K562 (cell line): ENCODE data around the gene PYHIN1. TPM values are rescaled to one million over a fixed set of nuclear protein-coding genes. Genes with fewer than 3 reads are reported as not detected.

Source experiments
- ATAC-seq: fragments of 200-7000 bp; cut with Tn5 transposase; 3 replicates; pipeline ENCODE4 v1.9.1; 2020; ENCODE audit warnings: moderate library complexity
- BruUV-seq: library from RNA; stranded (reverse); fragments of 400-500 nt; replicated peaks from 2 replicates; lab custom pipeline; 2021; lab: Mats Ljungman, UMichigan
- CTCF ChIA-PET: fragments of 300-600 bp; formaldehyde crosslinking; extraction: SDS; loops from one replicate; lab custom pipeline; 2021; ENCODE audit warnings: low intra/inter-chr PET ratio; lab: Yijun Ruan, JAX
- POLR2A ChIA-PET: fragments of 300-600, 350-650 bp; sonication (Branson Sonifier 250); formaldehyde crosslinking; extraction: SDS; loops from one replicate; lab custom pipeline; 2021; ENCODE audit warnings: antibody characterized with exemption, inconsistent platforms; lab: Yijun Ruan, JAX
- DNase-seq, 4 experiments: peaks; one replicate each; pipeline versions ENCODE4 v3.0.0 to v3.0.0-alpha.2; 2011 to 2018; ENCODE audit warnings: low spot score in 3 of 4, mixed read lengths in 3 of 4; ENCODE audit errors: extremely low read depth in 1 of 4
- FAIRE-seq: peaks from 2 replicates; lab custom pipeline; 2011; peaks lifted over from hg19 to GRCh38; lab: Jason Lieb, UNC
- H2AFZ ChIP-seq: 2 replicates; pipeline ENCODE4 v1.6.0; 2011; ENCODE audit warnings: low read depth, low read length, control low read depth, inconsistent platforms
- H3K27ac ChIP-seq: fragments of 200-600 bp; 3 replicates; pipeline ENCODE4 v1.8.0; 2011; ENCODE audit warnings: low read depth, mild to moderate bottlenecking, control low read depth, inconsistent platforms, low read length, moderate library complexity, mixed read lengths; ENCODE audit errors: extremely low read depth
- H3K27me3 ChIP-seq, 2 experiments: fragments of 300-600 bp in 1 of 2; 2 replicates in 1 of 2; 3 replicates in 1 of 2; pipeline versions ENCODE4 v1.6.0 to v1.8.0; 2011; ENCODE audit warnings: inconsistent platforms in 2 of 2, low read length in 2 of 2, mild to moderate bottlenecking in 1 of 2, mixed read lengths in 1 of 2, moderate library complexity in 1 of 2; ENCODE audit not compliant: control insufficient read depth in 2 of 2, insufficient read depth in 2 of 2
- H3K36me3 ChIP-seq: fragments of 300-600 bp; 3 replicates; pipeline ENCODE4 v1.8.0; 2011; ENCODE audit warnings: mild to moderate bottlenecking, low read length, inconsistent platforms; ENCODE audit not compliant: control insufficient read depth, insufficient read depth
- H3K4me1 ChIP-seq, 2 experiments: fragments of 200-600 bp in 1 of 2; replicated peaks in 1 of 2; 2 replicates in 1 of 2; 3 replicates in 1 of 2; pipeline versions ENCODE4 v1.5.1 to v1.8.0; 2011; ENCODE audit warnings: inconsistent platforms in 2 of 2, low read length in 2 of 2, mild to moderate bottlenecking in 1 of 2, mixed read lengths in 1 of 2, moderate library complexity in 1 of 2; ENCODE audit not compliant: control insufficient read depth in 2 of 2, insufficient read depth in 2 of 2
- H3K4me2 ChIP-seq: 2 replicates; pipeline ENCODE4 v1.6.1; 2011; ENCODE audit warnings: low read length, control low read depth, inconsistent platforms, mixed read lengths; ENCODE audit not compliant: insufficient read depth
- H3K4me3 ChIP-seq: fragments of 200-600 bp; sonication (generic), shearing (Covaris generic); 2 replicates; pipeline ENCODE4 v1.5.1; 2016; ENCODE audit warnings: control low read depth, inconsistent platforms
- H3K79me2 ChIP-seq: fragments of 200-600 bp; 3 replicates; pipeline ENCODE4 v1.8.0; 2011; ENCODE audit warnings: low read length, inconsistent platforms; ENCODE audit not compliant: control insufficient read depth, insufficient read depth
- H3K9ac ChIP-seq, 2 experiments: 2 replicates each; pipeline versions ENCODE4 v1.6.0 to v1.6.1; 2011; ENCODE audit warnings: low read depth in 2 of 2, low read length in 2 of 2, control low read depth in 1 of 2, inconsistent platforms in 1 of 2, mild to moderate bottlenecking in 1 of 2, mixed read lengths in 1 of 2; ENCODE audit not compliant: insufficient read depth in 1 of 2
- H3K9me1 ChIP-seq: one replicate; pipeline ENCODE4 v1.6.0; 2011; ENCODE audit warnings: inconsistent platforms, mild to moderate bottlenecking, low read length, moderate library complexity; ENCODE audit not compliant: control insufficient read depth, insufficient read depth
- H3K9me3 ChIP-seq: replicated peaks from 2 replicates; pipeline ENCODE4 v1.5.1; 2011; ENCODE audit warnings: low read depth, low read length, inconsistent platforms; ENCODE audit not compliant: control insufficient read depth, insufficient read depth
- H4K20me1 ChIP-seq: replicated peaks from 2 replicates; pipeline ENCODE4 v1.6.1; 2011; ENCODE audit warnings: low read length, inconsistent platforms, mixed read lengths; ENCODE audit not compliant: control insufficient read depth, insufficient read depth
- CBFB ChIP-seq: sonication (generic); formaldehyde crosslinking; IDR thresholded peaks from 2 replicates; pipeline ENCODE4 v1.4.0; 2020; ENCODE audit warnings: mild to moderate bottlenecking, missing genetic modification reagents
- CEBPB ChIP-seq: fragments of 450-650 bp; IDR thresholded peaks from 2 replicates; pipeline ENCODE4 v1.6.1; 2016; ENCODE audit warnings: missing genetic modification characterization, missing compliant biosample characterization
- KDM4B ChIP-seq, 2 experiments: fragments of 450-650 bp in 1 of 2; sonication (generic) in 1 of 2; IDR thresholded peaks; 2 replicates each; pipeline ENCODE4 v1.6.1; 2016 to 2017; ENCODE audit warnings: borderline replicate concordance in 2 of 2, antibody characterized with exemption in 1 of 2, low read depth in 1 of 2, mild to moderate bottlenecking in 1 of 2
- MYC ChIP-seq, 2 experiments: fragments of 250-450 bp in 1 of 2; sonication (Bioruptor Pico) in 1 of 2; IDR thresholded peaks; 2 replicates each; pipeline versions ENCODE4 v1.5.1 to v1.6.1; 2012 to 2021; ENCODE audit warnings: low read depth in 2 of 2, borderline replicate concordance in 1 of 2, improper control_type of control experiment in 1 of 2, low read length in 1 of 2, mild to moderate bottlenecking in 1 of 2, moderate library complexity in 1 of 2
- WGBS: fragments of 100-300 bp; shearing (Covaris generic); methylation state at CpG from one replicate; pipeline ENCODE4 v1.1.6; 2016; ENCODE audit warnings: low coverage, mixed read lengths; ENCODE audit not compliant: insufficient coverage; ENCODE audit errors: missing lambda C conversion rate; 5-methylcytosine and 5-hydroxymethylcytosine counted together
- in situ Hi-C: fragments of 300-500 bp; cut with MboI; formaldehyde crosslinking; loops from 4 replicates; pipeline ENCODE4 v1.15.0; 2018; ENCODE audit warnings: inconsistent platforms, mixed read lengths
- intact Hi-C: fragments of 100-400 bp; cut with micrococcal nuclease; formaldehyde crosslinking; loops from 2 replicates; pipeline ENCODE4 v1.14.2; 2022
- polyA plus RNA-seq, 8 experiments: library from polyadenylated mRNA; depleted of rRNA in 4 of 8; stranded (reverse) in 5 of 8; unstranded in 3 of 8; fragments of >200 nt; fragmentation: Nextera tagmentation in 2 of 8; fragmentation: Illumina TruSeq in 1 of 8; extraction: Ambion mirVana in 2 of 8; extraction: Trizol in 1 of 8; gene quantifications; 2 replicates each; pipeline versions ENCODE4 v1.2.1 to v1.2.3, GENCODE V29; 2011 to 2014; ENCODE audit warnings: inconsistent platforms in 1 of 8, missing spikeins in 1 of 8
- total RNA-seq, 7 experiments: library from RNA; depleted of rRNA in 6 of 7; stranded (reverse); fragments of >200 nt in 6 of 7; fragmentation: Illumina TruSeq in 2 of 7; extraction: Trizol in 2 of 7; gene quantifications; 2 replicates each; pipeline versions ENCODE4 v1.2.1 to v1.2.3, GENCODE V29; 2011 to 2021; ENCODE audit warnings: low replicate concordance in 1 of 7
- TF ChIP-seq, protein P1 (sequence below): sonication (generic); formaldehyde crosslinking; IDR thresholded peaks from 2 replicates; pipeline ENCODE4 v1.4.0; 2020; ENCODE audit warnings: mild to moderate bottlenecking, missing genetic modification reagents
- TF ChIP-seq, protein P2 (sequence below): fragments of 450-650 bp; formaldehyde crosslinking; IDR thresholded peaks from 2 replicates; pipeline ENCODE4 v1.4.0; 2020; ENCODE audit warnings: mild to moderate bottlenecking, moderate library complexity

The PYHIN1 gene
- total and polyA plus RNA-seq, 9 of the 15 experiments (the other 6 are each of a cell fraction or from before 2014, with no cell fraction given) = not detected

DNA sequence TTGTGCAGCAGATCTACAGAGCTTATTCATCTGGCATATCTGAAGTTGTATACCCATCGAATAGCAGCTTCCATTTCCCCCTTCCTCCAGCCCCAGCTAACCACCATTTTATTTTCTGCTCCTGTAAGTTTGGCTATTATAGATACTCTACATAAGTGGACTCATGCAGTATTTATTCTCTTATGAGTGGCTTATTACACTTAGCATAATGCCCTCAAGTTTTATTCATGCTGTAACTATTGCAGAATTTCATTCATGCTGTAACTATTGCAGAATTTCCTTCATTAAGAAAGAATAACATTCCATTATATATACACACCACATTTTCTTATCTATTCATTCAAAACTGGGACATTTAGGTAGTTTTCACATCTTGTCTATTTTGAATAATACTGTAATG, 47.9 kb downstream of the PYHIN1 start:
- no peak for DNase-seq
- no peak overlapping the region for H2AFZ ChIP-seq
- intact Hi-C loops = no loop called here
- POLR2A ChIA-PET = no interaction called here
- CTCF ChIA-PET = no interaction called here
- no TSS peak for BruUV-seq
- H3K27ac ChIP-seq = no peak overlapping the region
- WGBS = 0% methylated on average over 1 of the region's 1 CpG
- no peak for ATAC-seq
- H3K79me2 ChIP-seq = no peaks in the 10 kb centered on the region
- no peak for FAIRE-seq
- TF ChIP-seq, protein P1, sequence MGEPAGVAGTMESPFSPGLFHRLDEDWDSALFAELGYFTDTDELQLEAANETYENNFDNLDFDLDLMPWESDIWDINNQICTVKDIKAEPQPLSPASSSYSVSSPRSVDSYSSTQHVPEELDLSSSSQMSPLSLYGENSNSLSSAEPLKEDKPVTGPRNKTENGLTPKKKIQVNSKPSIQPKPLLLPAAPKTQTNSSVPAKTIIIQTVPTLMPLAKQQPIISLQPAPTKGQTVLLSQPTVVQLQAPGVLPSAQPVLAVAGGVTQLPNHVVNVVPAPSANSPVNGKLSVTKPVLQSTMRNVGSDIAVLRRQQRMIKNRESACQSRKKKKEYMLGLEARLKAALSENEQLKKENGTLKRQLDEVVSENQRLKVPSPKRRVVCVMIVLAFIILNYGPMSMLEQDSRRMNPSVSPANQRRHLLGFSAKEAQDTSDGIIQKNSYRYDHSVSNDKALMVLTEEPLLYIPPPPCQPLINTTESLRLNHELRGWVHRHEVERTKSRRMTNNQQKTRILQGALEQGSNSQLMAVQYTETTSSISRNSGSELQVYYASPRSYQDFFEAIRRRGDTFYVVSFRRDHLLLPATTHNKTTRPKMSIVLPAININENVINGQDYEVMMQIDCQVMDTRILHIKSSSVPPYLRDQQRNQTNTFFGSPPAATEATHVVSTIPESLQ (CRISPR knock-in tag) = no peak
- TF ChIP-seq CEBPB (tag) (no peak), KDM4B (IDR thresholded peaks at IDR 0.05; ENCODE audit: borderline replicate concordance in 2 of 2, low read depth in 1 of 2) (no peak), MYC (IDR thresholded peaks at IDR 0.05; ENCODE audit: low read depth, low read length) (no peak), MYC (CRISPR knock-in tag; IDR thresholded peaks at IDR 0.05; ENCODE audit: borderline replicate concordance, low read depth) (no peak), CBFB (CRISPR knock-in tag) (no peak)
- TF ChIP-seq, protein P2, sequence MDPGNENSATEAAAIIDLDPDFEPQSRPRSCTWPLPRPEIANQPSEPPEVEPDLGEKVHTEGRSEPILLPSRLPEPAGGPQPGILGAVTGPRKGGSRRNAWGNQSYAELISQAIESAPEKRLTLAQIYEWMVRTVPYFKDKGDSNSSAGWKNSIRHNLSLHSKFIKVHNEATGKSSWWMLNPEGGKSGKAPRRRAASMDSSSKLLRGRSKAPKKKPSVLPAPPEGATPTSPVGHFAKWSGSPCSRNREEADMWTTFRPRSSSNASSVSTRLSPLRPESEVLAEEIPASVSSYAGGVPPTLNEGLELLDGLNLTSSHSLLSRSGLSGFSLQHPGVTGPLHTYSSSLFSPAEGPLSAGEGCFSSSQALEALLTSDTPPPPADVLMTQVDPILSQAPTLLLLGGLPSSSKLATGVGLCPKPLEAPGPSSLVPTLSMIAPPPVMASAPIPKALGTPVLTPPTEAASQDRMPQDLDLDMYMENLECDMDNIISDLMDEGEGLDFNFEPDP (CRISPR knock-in tag) = no peak
- TF ChIP-seq, all 486 proteins: peak for 0
- H3K4me1 ChIP-seq = no peaks in the 10 kb centered on the region
- no peaks in the 10 kb centered on the region for H3K9me1 ChIP-seq
- H3K9ac ChIP-seq = no peak overlapping the region
- in situ Hi-C loops = no loop called here
- H3K4me3 ChIP-seq = no peak overlapping the region
- no peak overlapping the region for H3K4me2 ChIP-seq
- no peaks in the 10 kb centered on the region for H4K20me1 ChIP-seq
- no peaks in the 10 kb centered on the region for H3K27me3 ChIP-seq
- no peaks in the 10 kb centered on the region for H3K9me3 ChIP-seq
- no peaks in the 10 kb centered on the region for H3K36me3 ChIP-seq
